ENCODE data around the gene PRKN.

- TF ChIP-seq CTCF (IDR thresholded peaks at IDR 0.05), result no peak
- no peak for TF ChIP-seq POLR2A (IDR thresholded peaks at IDR 0.05)
Observed at GRCh38 chr6:161406646-161407045, 1320.9 kb downstream of the PRKN start.
